Endothelial cell of umbilical vein (primary cell): ENCODE results near the gene MPDZ.

ENCODE experiments used
- EZH2 ChIP-seq: IDR thresholded peaks from 2 replicates; pipeline ENCODE4 v1.6.1; 2012; ENCODE audit warnings: borderline replicate concordance, low read depth, mild to moderate bottlenecking, moderate library complexity, low read length, inconsistent platforms; ENCODE audit not compliant: severe bottlenecking
- JUN ChIP-seq: IDR thresholded peaks from 2 replicates; pipeline ENCODE4 v1.6.1; 2011; ENCODE audit warnings: borderline replicate concordance, low read depth; ENCODE audit not compliant: insufficient read length, insufficient read depth
- MYC ChIP-seq: IDR thresholded peaks from one replicate; pipeline ENCODE4 v1.6.1; 2011; ENCODE audit warnings: mild to moderate bottlenecking, low read depth, low read length
- POLR2A ChIP-seq: IDR thresholded peaks from 2 replicates; pipeline ENCODE4 v1.6.1; 2012; ENCODE audit warnings: low read depth, mild to moderate bottlenecking, control low read depth, low read length
- POLR2AphosphoS5 ChIP-seq: IDR thresholded peaks from 2 replicates; pipeline ENCODE4 v1.6.1; 2012; ENCODE audit warnings: low read depth, mild to moderate bottlenecking, control low read depth, low read length, moderate library complexity; ENCODE audit not compliant: insufficient read depth
- TF ChIP-seq, protein P1 (sequence below), 2 donors: IDR thresholded peaks; 1 replicate in 1 of 2; 2 replicates in 1 of 2; pipeline ENCODE4 v1.5.1; 2011; ENCODE audit warnings: low read length in 2 of 2, mild to moderate bottlenecking in 2 of 2, moderate library complexity in 2 of 2, control low read depth in 1 of 2, inconsistent platforms in 1 of 2, low read depth in 1 of 2; ENCODE audit not compliant: insufficient read depth in 1 of 2; ENCODE audit errors: extremely low read depth in 1 of 2
- TF ChIP-seq, protein P2 (sequence below): IDR thresholded peaks from 2 replicates; pipeline ENCODE4 v1.6.1; 2011; ENCODE audit not compliant: insufficient read depth, insufficient read length

DNA sequence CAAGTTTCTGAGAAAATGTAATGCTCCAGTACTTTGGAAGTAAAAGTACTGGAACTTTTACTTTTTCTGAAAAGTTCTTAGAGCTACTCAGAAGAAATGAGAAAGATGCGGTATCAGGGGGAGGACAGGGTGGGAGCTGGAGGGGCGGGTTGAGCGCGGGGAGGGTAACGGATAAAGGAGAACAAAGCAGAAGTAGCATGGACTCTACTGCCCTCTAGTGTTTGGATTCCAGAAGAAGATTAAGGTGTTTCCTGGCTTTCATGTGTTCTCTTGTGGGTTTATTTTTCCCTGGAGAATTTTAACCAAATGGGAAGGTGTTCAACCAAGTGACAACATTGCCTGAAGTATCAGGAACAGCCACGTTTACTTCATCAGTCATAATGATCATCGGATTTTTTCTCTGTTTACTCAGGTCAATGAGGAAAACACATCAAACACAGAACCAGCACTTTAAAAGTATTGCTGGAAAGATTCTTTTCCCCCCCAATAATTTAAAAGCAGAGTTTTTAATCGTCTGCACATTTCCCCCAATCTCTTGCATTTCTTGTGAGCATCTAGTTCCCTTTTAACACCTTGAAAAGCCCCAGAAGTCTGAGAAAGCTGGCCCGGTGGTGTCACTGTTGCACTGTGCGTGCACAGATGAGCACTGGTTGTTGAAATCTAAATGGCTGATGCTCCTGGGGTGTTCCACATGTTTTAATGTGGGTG lies 190.6 kb downstream of the MPDZ start:
- TF ChIP-seq POLR2A = no peak
- TF ChIP-seq, protein P1, sequence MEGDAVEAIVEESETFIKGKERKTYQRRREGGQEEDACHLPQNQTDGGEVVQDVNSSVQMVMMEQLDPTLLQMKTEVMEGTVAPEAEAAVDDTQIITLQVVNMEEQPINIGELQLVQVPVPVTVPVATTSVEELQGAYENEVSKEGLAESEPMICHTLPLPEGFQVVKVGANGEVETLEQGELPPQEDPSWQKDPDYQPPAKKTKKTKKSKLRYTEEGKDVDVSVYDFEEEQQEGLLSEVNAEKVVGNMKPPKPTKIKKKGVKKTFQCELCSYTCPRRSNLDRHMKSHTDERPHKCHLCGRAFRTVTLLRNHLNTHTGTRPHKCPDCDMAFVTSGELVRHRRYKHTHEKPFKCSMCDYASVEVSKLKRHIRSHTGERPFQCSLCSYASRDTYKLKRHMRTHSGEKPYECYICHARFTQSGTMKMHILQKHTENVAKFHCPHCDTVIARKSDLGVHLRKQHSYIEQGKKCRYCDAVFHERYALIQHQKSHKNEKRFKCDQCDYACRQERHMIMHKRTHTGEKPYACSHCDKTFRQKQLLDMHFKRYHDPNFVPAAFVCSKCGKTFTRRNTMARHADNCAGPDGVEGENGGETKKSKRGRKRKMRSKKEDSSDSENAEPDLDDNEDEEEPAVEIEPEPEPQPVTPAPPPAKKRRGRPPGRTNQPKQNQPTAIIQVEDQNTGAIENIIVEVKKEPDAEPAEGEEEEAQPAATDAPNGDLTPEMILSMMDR (IDR thresholded peaks at IDR 0.05; ENCODE audit: extremely low read depth in 1 of 2, insufficient read depth in 1 of 2, low read depth in 1 of 2, low read length in 2 of 2) = peak; percentile 36 to 66
- TF ChIP-seq POLR2AphosphoS5 = no peak
- no peak for TF ChIP-seq EZH2
- no peak for TF ChIP-seq JUN
- TF ChIP-seq, protein P2, sequence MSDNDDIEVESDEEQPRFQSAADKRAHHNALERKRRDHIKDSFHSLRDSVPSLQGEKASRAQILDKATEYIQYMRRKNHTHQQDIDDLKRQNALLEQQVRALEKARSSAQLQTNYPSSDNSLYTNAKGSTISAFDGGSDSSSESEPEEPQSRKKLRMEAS = no peak
- no peak for TF ChIP-seq MYC
